Fibroblast of skin of right biceps (primary cell): ENCODE data around the gene SPRYD3.
"Not testable (repeated sequence)": the region's sequence is repeated elsewhere in the genome, so short reads cannot be mapped to it uniquely, and the experiment has no call there.

Source experiments
- DNase-seq: peaks from one replicate; pipeline ENCODE4 v3.0.0-alpha.2; 2013

The SPRYD3 gene, protein sequence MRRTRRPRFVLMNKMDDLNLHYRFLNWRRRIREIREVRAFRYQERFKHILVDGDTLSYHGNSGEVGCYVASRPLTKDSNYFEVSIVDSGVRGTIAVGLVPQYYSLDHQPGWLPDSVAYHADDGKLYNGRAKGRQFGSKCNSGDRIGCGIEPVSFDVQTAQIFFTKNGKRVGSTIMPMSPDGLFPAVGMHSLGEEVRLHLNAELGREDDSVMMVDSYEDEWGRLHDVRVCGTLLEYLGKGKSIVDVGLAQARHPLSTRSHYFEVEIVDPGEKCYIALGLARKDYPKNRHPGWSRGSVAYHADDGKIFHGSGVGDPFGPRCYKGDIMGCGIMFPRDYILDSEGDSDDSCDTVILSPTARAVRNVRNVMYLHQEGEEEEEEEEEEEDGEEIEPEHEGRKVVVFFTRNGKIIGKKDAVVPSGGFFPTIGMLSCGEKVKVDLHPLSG

GRCh38 chr12:53079226-53080117 lies at the start of gene SPRYD3:
TSS of gene SPRYD3 (minus strand) at chr12:53079390. CDS start at chr12:53079333, 57 bp downstream.
- DNase-seq: peak; percentile 97

GRCh38 chr12:53127169-53127568 lies 48.0 kb upstream of the SPRYD3 start:
- no peak for DNase-seq

DNA sequence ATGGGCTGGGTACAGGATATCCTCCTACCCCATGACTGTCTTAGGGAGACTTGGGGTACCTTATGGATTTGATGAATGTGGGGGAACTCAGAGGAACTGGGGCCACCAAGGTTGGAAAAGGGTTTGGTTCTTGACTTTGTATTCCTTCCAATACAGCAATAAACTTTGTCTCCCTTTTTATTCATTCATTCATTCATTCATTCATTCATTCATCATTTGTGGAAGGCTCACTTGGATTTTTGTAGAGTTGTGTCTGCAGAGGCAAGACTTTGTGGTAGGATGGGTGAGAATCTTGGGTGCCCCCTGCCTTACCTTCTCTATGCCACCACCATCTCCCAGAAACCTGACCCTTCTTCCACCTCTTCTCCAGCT lies 45.1 kb upstream of the SPRYD3 start:
- no peak for DNase-seq

DNA sequence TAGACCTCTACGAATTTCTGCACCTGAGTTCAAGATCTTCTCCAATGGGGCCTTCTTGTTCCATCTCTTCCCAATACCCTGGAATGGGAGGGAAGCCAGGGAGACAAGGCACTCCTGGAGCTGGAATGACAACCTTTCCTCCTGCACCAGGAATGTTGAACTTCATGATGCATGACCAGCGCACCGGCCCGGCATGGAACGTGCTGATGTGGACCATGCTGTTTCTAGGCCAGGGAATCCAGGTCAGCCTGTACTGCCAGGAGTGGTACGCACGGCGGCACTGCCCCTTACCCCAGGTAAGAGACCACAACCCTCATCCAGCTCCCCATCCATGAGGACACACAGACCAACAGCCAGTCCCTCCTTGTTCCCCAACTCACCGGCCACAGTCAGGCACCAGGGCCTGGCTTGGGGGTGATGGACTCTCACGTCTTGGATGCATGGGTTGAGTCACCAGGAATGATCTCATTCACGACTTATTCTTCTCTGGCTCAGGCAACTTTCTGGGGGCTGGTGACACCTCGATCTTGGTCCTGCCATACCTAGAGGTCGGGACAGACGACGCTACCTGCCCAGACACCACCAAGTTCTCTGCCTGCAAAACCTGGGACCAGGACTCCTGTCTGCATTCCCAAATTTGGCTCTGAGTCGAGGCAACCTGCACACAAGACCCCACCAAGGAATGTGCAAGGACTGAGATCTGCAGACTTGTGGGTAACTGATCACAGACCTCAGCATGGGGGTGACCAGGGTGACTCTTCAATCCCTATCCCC lies 44.6 kb upstream of the SPRYD3 start:
- DNase-seq: peak; percentile 62

- DNase-seq: peak; percentile 66
Observed at GRCh38 chr12:53122961-53123468, 43.8 kb upstream of the SPRYD3 start.

DNA sequence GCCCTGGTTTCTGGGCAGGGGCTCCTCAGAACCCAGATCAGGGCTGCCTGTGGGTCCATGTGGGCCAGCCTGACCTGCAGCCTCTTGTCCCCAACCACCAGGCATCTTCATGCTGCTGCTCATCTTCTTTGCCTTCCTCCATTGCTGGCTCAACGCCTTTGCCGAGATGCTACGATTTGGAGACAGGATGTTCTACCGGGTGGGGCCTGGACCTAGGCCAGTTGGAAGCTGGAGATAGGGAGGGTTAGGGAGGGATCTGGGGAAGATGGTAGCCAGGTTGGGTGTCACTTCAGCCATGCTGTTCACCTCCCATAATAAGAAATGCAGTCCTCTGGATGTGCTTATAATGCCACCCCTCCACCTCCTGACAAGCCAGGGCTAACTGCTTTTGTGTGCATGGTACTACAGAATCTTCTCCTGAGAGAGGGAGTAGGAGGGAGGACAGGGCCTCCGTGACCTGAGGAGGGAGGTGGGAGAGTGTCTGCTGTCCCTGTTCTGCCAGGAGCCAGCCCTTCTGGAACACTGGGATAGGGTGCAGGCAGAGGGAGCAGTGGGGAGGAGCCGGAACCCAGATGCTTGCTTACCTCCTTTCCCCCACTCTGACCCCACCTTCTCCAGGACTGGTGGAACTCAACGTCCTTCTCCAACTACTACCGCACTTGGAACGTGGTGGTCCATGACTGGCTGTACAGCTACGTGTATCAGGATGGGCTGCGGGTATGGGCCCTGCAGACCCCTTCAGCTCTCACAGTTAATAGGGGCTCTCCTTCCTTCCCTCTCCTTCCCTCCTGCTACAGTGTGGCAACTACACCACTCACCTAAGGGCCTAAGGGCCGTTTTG lies 41.7 kb upstream of the SPRYD3 start:
- DNase-seq: no peak

DNA sequence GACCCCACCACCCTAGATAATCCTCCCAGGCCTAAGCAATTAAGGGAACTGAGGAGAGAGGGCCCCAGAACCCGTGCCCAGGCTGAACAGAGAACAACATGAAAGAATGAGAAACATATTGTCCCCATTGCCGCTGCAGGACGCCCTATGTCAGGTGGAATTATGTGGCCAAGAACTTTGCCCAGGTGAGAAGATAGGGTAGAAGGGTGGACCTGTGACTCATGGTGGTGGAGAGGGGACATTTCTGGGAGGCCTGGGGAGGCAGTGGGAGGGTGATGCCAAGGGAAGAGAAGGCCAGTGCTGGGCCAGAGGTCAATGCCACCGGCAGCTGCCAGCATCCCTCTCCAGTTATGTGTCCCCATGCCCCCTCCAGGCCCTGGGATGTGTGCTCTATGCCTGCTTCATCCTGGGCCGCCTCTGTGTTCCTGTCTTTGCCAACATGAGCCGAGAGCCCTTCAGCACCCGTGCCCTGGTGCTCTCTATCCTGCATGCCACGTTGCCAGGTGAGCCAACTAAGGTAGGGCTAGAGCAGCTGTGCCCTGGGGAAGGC lies 39.6 kb upstream of the SPRYD3 start:
- DNase-seq: no peak

DNA sequence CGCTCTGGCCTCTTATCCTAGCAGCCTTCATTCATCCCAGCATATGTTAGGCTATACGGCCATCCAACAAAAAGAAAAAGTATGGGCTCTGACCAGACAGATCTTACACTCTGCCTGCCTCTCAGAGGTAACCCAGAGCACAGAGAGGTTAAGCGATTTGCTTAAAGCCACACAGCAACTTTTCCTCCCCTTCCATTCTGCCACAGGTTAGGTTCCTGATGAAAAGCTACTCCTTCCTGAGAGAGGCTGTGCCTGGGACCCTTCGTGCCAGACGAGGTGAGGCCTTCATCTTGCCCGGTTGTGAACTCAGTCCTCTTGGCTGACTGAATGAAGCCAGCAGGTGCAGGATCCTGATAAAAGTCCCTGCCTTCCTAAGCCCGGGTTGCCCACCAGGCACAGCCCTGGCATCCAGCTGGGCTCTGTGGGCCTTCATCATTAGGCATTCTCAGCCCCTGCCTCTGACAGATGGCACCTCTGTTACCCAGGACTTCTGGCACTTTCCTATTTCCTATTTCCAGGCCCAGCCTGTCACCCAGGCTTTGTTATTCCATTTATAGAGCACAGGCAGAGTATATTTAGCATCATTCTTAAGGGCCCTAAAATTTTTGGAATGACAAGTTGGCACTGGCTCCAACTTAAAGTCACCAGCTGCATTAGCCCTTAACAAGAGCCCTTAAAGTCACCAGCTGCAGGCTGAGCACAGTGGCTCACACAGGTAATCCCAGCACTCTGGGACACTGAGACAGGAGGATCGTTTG lies 36.9 kb upstream of the SPRYD3 start:
- no peak for DNase-seq

DNA sequence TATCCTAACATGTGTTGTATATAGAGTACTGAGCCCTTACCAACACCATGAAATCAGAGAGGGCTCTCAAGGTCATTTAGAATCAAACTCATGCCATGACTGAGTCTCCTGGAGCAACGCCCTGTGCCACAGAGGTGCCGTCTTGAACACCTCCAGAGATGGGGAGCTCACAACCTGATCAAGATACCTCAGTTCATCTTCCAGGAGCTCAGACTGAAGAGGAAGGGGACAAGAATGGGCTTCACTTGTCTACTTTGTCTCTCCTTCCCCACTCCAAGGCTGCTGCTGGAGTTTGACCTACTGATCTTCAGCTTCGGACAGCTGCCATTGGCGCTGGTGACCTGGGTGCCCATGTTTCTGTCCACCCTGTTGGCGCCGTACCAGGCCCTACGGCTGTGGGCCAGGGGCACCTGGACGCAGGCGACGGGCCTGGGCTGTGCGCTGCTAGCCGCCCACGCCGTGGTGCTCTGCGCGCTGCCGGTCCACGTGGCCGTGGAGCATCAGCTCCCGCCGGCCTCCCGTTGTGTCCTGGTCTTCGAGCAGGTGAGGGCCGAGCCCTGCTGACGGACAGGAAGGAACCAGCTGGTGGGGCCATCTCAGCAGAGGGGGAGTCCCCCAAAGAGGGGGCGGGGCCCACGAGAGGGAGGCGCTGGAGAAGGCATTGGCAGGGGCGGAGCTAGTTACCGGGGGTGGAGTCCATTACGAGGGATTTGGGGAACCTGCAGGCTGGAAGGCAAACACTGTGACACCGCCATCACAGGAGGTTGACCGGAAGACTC lies 36.1 kb upstream of the SPRYD3 start:
- no peak for DNase-seq

DNA sequence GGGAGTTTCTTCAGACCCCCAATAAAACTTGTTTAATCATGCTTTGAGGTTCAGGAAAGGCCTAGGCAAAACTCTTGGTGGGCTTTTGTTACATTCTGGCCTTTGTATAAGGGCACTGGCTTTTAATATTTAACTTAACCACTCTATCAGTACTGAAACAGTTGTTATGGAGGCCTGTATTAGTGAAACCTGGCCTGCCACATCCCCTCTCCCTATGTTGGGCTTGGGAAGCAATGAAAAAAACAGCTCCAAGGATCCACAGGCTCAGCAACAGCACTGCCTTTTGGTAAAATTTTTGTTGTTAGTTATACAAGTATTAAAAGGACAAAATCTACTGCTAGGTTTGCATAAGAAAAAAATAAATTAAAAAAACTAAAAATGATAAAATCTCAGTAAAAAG lies 34.8 kb upstream of the SPRYD3 start:
- no peak for DNase-seq

- no peak for DNase-seq
Observed at GRCh38 chr12:53113136-53113705, 34.0 kb upstream of the SPRYD3 start.

GRCh38 chr12:53112431-53112830 lies 33.2 kb upstream of the SPRYD3 start:
- not testable (repeated sequence) for DNase-seq

DNA sequence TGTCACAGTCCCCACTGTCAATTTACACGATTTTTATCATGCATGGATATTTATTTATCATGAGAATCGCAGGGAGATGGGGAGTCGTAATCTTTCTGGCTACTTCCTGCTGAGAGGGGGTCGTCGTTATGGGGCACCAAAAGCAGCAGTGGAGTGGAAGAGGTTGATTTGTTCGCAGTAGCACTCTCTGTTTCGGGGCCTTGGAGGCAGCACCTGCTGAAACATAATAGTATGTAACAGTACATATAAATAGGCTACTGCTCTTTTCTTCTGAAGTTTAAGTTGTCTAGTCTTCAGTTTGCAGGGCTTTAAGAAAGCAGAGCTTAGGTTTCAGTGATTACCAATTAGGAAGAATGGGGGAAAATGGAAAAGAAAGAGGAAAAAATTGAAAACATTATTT lies 27.9 kb upstream of the SPRYD3 start:
- no peak for DNase-seq

GRCh38 chr12:53105712-53106439 lies 26.7 kb upstream of the SPRYD3 start:
- DNase-seq: no peak

GRCh38 chr12:53105256-53105655 lies 26.1 kb upstream of the SPRYD3 start:
- no peak for DNase-seq

DNA sequence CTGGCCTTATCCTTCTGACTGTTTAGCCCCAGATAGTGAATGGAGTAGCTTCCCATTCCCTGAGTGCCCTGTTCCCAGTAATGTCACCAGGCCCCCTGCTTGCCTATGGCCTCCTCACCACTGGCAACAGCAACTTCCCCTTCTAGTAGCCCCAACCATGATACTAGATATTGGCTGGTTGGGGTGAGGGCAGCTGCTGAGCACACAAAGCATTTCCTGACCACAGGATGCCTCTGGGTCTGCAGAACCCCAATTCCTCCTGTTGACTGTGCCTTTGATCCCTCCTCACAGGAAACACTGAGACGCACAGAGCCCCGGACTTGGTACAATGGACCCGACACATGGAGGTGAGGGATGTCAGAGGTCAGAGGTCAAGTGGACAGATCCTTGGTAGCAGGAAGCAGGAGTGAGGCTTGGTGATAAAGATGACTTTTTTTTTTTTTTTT lies 24.7 kb upstream of the SPRYD3 start:
- DNase-seq: no peak

- no peak for DNase-seq
Observed at GRCh38 chr12:53102883-53103807, 24.0 kb upstream of the SPRYD3 start, which contains the start of gene SOAT2. TSS of gene SOAT2 (plus strand) at chr12:53103486. CDS start at chr12:53103578, 92 bp downstream.
